Measurements from ENCODE around the gene TBC1D2B. TPM values are rescaled to one million over a fixed set of nuclear protein-coding genes. Genes with fewer than 3 reads are reported as not detected.
"Not testable (repeated sequence)": the region's sequence is repeated elsewhere in the genome, so short reads cannot be mapped to it uniquely, and the experiment has no call there.

The TBC1D2B gene
- total and polyA plus RNA-seq, 4 donors: 9.8 to 109 (median 53.2) TPM

- intact Hi-C loops (cut with DNase I): not testable (repeated sequence)
- WGBS, 2 donors: 54 to 76% methylated on average over 5 to 11 of the region's 22 CpGs
These were observed 104.0 kb downstream of the TBC1D2B start for GRCh38 chr15:77973273-77974097.

GRCh38 chr15:77972706-77973105, 104.8 kb downstream of the TBC1D2B start:
- WGBS, 2 donors: 88 to 92% methylated on average over 5 of the region's 6 CpGs
- H3K27me3 ChIP-seq (ENCODE audit: control insufficient read depth in 1 of 2, insufficient read depth in 2 of 2, low read length in 1 of 2); H3K36me3 ChIP-seq (ENCODE audit: control insufficient read depth in 1 of 2, insufficient read depth in 2 of 2, low read length in 1 of 2); H3K4me1 ChIP-seq (ENCODE audit: control insufficient read depth in 1 of 2, insufficient read depth in 2 of 2, low read length in 2 of 2); DNase-seq; H3K27ac ChIP-seq (ENCODE audit: low read depth in 1 of 2, low read length in 2 of 2); ATAC-seq (ENCODE audit: low FRiP score); intact Hi-C loops (cut with DNase I); H3K9me3 ChIP-seq (ENCODE audit: control insufficient read depth, low read length); H3K4me3 ChIP-seq (ENCODE audit: low read length in 2 of 2): not testable (repeated sequence)

More at GRCh38 chr15:77973273-77974097, 104.0 kb downstream of the TBC1D2B start:
- H3K36me3 ChIP-seq (ENCODE audit: control insufficient read depth in 1 of 2, insufficient read depth in 2 of 2, low read length in 1 of 2); H3K4me3 ChIP-seq (ENCODE audit: low read length in 2 of 2); H3K4me1 ChIP-seq (ENCODE audit: control insufficient read depth in 1 of 2, insufficient read depth in 2 of 2, low read length in 2 of 2); H3K27ac ChIP-seq (ENCODE audit: low read depth in 1 of 2, low read length in 2 of 2); DNase-seq; H3K9me3 ChIP-seq (ENCODE audit: control insufficient read depth, low read length); H3K27me3 ChIP-seq (ENCODE audit: control insufficient read depth in 1 of 2, insufficient read depth in 2 of 2, low read length in 1 of 2); ATAC-seq (ENCODE audit: low FRiP score): not testable (repeated sequence)

- ATAC-seq (ENCODE audit: low FRiP score); DNase-seq: not testable (repeated sequence)
These were observed 105.6 kb downstream of the TBC1D2B start for GRCh38 chr15:77971875-77972274.

GRCh38 chr15:77970813-77971360, 106.6 kb downstream of the TBC1D2B start:
- H3K4me1 ChIP-seq (ENCODE audit: control insufficient read depth in 1 of 2, insufficient read depth in 2 of 2, low read length in 2 of 2); H3K27ac ChIP-seq (ENCODE audit: low read depth in 1 of 2, low read length in 2 of 2); intact Hi-C loops (cut with DNase I); H3K36me3 ChIP-seq (ENCODE audit: control insufficient read depth in 1 of 2, insufficient read depth in 2 of 2, low read length in 1 of 2); H3K9me3 ChIP-seq (ENCODE audit: control insufficient read depth, low read length); DNase-seq; ATAC-seq (ENCODE audit: low FRiP score); H3K4me3 ChIP-seq (ENCODE audit: low read length in 2 of 2); H3K27me3 ChIP-seq (ENCODE audit: control insufficient read depth in 1 of 2, insufficient read depth in 2 of 2, low read length in 1 of 2): not testable (repeated sequence)
- WGBS, 2 donors: 90 to 91% methylated on average over 3 of the region's 4 CpGs

More at GRCh38 chr15:77971875-77972274, 105.6 kb downstream of the TBC1D2B start:
- H3K4me1 ChIP-seq (ENCODE audit: control insufficient read depth in 1 of 2, insufficient read depth in 2 of 2, low read length in 2 of 2); H3K9me3 ChIP-seq (ENCODE audit: control insufficient read depth, low read length); H3K36me3 ChIP-seq (ENCODE audit: control insufficient read depth in 1 of 2, insufficient read depth in 2 of 2, low read length in 1 of 2); H3K27me3 ChIP-seq (ENCODE audit: control insufficient read depth in 1 of 2, insufficient read depth in 2 of 2, low read length in 1 of 2); H3K27ac ChIP-seq (ENCODE audit: low read depth in 1 of 2, low read length in 2 of 2); H3K4me3 ChIP-seq (ENCODE audit: low read length in 2 of 2); intact Hi-C loops (cut with DNase I): not testable (repeated sequence)
- WGBS, 2 donors: 79 to 82% methylated on average over 7 of the region's 7 CpGs

GRCh38 chr15:77969055-77969454, 108.5 kb downstream of the TBC1D2B start:
- intact Hi-C loops (cut with DNase I): loop anchor here in 1 of 2 donors (10.0 kb wide), 1 partner anchor 226 kb away; no protein-coding TSS in a partner anchor
- no peak for ATAC-seq (ENCODE audit: low FRiP score)
- H3K9me3 ChIP-seq (ENCODE audit: control insufficient read depth, low read length): no peaks in the 10 kb centered on the region
- no peaks in the 10 kb centered on the region for H3K4me1 ChIP-seq (ENCODE audit: control insufficient read depth in 1 of 2, insufficient read depth in 2 of 2, low read length in 2 of 2)
- WGBS, 2 donors: 94 to 96% methylated on average over 2 of the region's 2 CpGs
- H3K27me3 ChIP-seq (ENCODE audit: control insufficient read depth in 1 of 2, insufficient read depth in 2 of 2, low read length in 1 of 2): no peaks in the 10 kb centered on the region
- H3K36me3 ChIP-seq (ENCODE audit: control insufficient read depth in 1 of 2, insufficient read depth in 2 of 2, low read length in 1 of 2): no peaks in the 10 kb centered on the region
- no peak for DNase-seq
- H3K27ac ChIP-seq (ENCODE audit: low read depth in 1 of 2, low read length in 2 of 2): no peak overlapping the region
- H3K4me3 ChIP-seq (ENCODE audit: low read length in 2 of 2): no peak overlapping the region

- Histone ChIP-seq H3K4me1 (ENCODE audit: control insufficient read depth in 1 of 2, insufficient read depth in 2 of 2, low read length in 2 of 2) (no peaks in the 10 kb centered on the region), H3K27ac (ENCODE audit: low read depth in 1 of 2, low read length in 2 of 2) (no peak overlapping the region), H3K27me3 (ENCODE audit: control insufficient read depth in 1 of 2, insufficient read depth in 2 of 2, low read length in 1 of 2) (no peaks in the 10 kb centered on the region), H3K4me3 (ENCODE audit: low read length in 2 of 2) (no peak overlapping the region), H3K36me3 (ENCODE audit: control insufficient read depth in 1 of 2, insufficient read depth in 2 of 2, low read length in 1 of 2) (no peaks in the 10 kb centered on the region), H3K9me3 (ENCODE audit: control insufficient read depth, low read length) (no peaks in the 10 kb centered on the region)
- no peak for ATAC-seq (ENCODE audit: low FRiP score)
- no peak for DNase-seq
- intact Hi-C loops (cut with DNase I): loop anchor here in 1 of 2 donors (2.0 to 10.0 kb wide), 2 partner anchors 141 to 227 kb away; no protein-coding TSS in a partner anchor
- WGBS, 2 donors: 28 to 53% methylated on average over 1 of the region's 1 CpG
These were observed 109.7 kb downstream of the TBC1D2B start for GRCh38 chr15:77967798-77968197.

GRCh38 chr15:77967235-77967615, 110.3 kb downstream of the TBC1D2B start:
- H3K27me3 ChIP-seq (ENCODE audit: control insufficient read depth in 1 of 2, insufficient read depth in 2 of 2, low read length in 1 of 2); H3K9me3 ChIP-seq (ENCODE audit: control insufficient read depth, low read length); ATAC-seq (ENCODE audit: low FRiP score); H3K4me1 ChIP-seq (ENCODE audit: control insufficient read depth in 1 of 2, insufficient read depth in 2 of 2, low read length in 2 of 2); DNase-seq; H3K4me3 ChIP-seq (ENCODE audit: low read length in 2 of 2); H3K27ac ChIP-seq (ENCODE audit: low read depth in 1 of 2, low read length in 2 of 2); H3K36me3 ChIP-seq (ENCODE audit: control insufficient read depth in 1 of 2, insufficient read depth in 2 of 2, low read length in 1 of 2): not testable (repeated sequence)
- 66 to 68% methylated on average over 5 of the region's 5 CpGs for WGBS, 2 donors
- intact Hi-C loops (cut with DNase I): loop anchor here in 1 of 2 donors (2.0 to 10.0 kb wide), 2 partner anchors 142 to 228 kb away; no protein-coding TSS in a partner anchor

GRCh38 chr15:77966540-77967234, 110.8 kb downstream of the TBC1D2B start:
- H3K4me3 ChIP-seq (ENCODE audit: low read length in 2 of 2): no peak overlapping the region
- no peak for DNase-seq
- H3K27ac ChIP-seq (ENCODE audit: low read depth in 1 of 2, low read length in 2 of 2): no peak overlapping the region
- no peaks in the 10 kb centered on the region for H3K4me1 ChIP-seq (ENCODE audit: control insufficient read depth in 1 of 2, insufficient read depth in 2 of 2, low read length in 2 of 2)
- intact Hi-C loops (cut with DNase I): loop anchor here in 1 of 2 donors (2.0 to 10.0 kb wide), 2 partner anchors 142 to 228 kb away; no protein-coding TSS in a partner anchor
- no peaks in the 10 kb centered on the region for H3K9me3 ChIP-seq (ENCODE audit: control insufficient read depth, low read length)
- no peaks in the 10 kb centered on the region for H3K27me3 ChIP-seq (ENCODE audit: control insufficient read depth in 1 of 2, insufficient read depth in 2 of 2, low read length in 1 of 2)
- WGBS, 2 donors: 2 to 4% methylated on average over 4 of the region's 4 CpGs
- ATAC-seq (ENCODE audit: low FRiP score): peak; percentile 90
- no peaks in the 10 kb centered on the region for H3K36me3 ChIP-seq (ENCODE audit: control insufficient read depth in 1 of 2, insufficient read depth in 2 of 2, low read length in 1 of 2)
